GM21737 (cell line): ENCODE results near the gene HMG20B.
"Not testable (repeated sequence)": the region's sequence is repeated elsewhere in the genome, so short reads cannot be mapped to it uniquely, and the experiment has no call there.

Experiments used
- ATAC-seq: cut with Tn5 transposase; IDR thresholded peaks from one replicate; pipeline ENCODE4 v1.9.1; 2021; ENCODE audit warnings: mild to moderate bottlenecking, moderate library complexity; ENCODE audit not compliant: unreplicated experiment

The HMG20B gene

GRCh38 chr19:3572855-3573161 lies at the start of gene HMG20B:
Gene HMG20B (plus strand): TSS chr19:3572944. CDS start chr19:3573310, 366 bp downstream.
- ATAC-seq, result no peak

GRCh38 chr19:3523361-3524077 lies 49.2 kb upstream of the HMG20B start:
- ATAC-seq, result no peak

GRCh38 chr19:3524078-3524842 lies 48.5 kb upstream of the HMG20B start:
- no peak for ATAC-seq

GRCh38 chr19:3524904-3525451 lies 47.8 kb upstream of the HMG20B start:
- ATAC-seq, result no peak

- ATAC-seq, result no peak
These were observed 46.1 kb upstream of the HMG20B start for GRCh38 chr19:3526507-3527237.

GRCh38 chr19:3527238-3527910 lies 45.4 kb upstream of the HMG20B start:
- no peak for ATAC-seq

GRCh38 chr19:3528080-3528479 lies 44.7 kb upstream of the HMG20B start:
- no peak for ATAC-seq

GRCh38 chr19:3528539-3529211 lies 44.1 kb upstream of the HMG20B start:
- ATAC-seq, result no peak

- ATAC-seq, result not testable (repeated sequence)
These were observed 43.4 kb upstream of the HMG20B start for GRCh38 chr19:3529299-3529698.

- no peak for ATAC-seq
These were observed 42.4 kb upstream of the HMG20B start for GRCh38 chr19:3530389-3530788.

- ATAC-seq, result no peak
These were observed 41.0 kb upstream of the HMG20B start for GRCh38 chr19:3531716-3532115.

- ATAC-seq, result no peak
These were observed 40.5 kb upstream of the HMG20B start for GRCh38 chr19:3532154-3532786.

- ATAC-seq, result no peak
These were observed 39.7 kb upstream of the HMG20B start for GRCh38 chr19:3533033-3533432.

- ATAC-seq, result no peak
These were observed 39.1 kb upstream of the HMG20B start for GRCh38 chr19:3533563-3534216.

GRCh38 chr19:3534375-3535234 lies 38.1 kb upstream of the HMG20B start:
- no peak for ATAC-seq

GRCh38 chr19:3535235-3535535 lies 37.6 kb upstream of the HMG20B start:
- ATAC-seq, result no peak

GRCh38 chr19:3535563-3535965 lies 37.2 kb upstream of the HMG20B start:
- ATAC-seq, result no peak

- no peak for ATAC-seq
These were observed 36.8 kb upstream of the HMG20B start for GRCh38 chr19:3535981-3536380.
